ENCODE data around the gene TRPV3. TPM values are rescaled to one million over a fixed set of nuclear protein-coding genes. Genes with fewer than 3 reads are reported as not detected.

The TRPV3 gene
- total RNA-seq, 1 donor from 2014 or later = 0.26 TPM

DNA sequence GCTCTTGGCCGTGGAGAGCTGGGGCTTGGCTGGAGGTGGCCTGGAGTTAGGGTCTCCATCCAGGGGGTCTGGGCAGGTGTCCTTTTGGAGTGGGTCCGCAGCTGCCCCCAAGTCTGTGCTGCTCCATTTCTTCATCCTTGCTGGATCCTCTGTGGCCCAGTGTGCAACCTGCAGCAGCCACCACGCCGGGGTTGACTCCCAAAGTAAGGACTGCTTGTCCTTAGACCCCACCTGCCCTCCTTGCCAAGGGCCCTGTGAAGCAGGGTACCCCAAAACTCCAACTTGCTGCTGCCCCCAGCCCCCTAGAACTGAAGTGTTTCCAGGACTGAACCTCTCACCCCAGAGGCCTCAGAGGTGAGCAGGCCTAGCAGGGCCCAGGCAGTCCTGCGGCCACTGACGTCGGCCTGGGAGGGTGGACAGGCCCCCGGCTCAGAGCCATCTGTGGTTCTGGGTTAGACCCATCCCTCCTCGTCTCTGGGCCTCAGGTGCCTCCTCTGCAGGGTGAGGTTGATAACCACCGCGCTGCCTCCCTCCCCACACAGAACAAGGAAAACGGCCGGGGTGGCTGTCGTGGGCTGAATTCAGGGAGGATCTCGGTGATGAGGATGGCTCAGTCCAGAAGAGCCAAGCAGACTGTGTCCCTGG is 34.7 kb upstream of the TRPV3 start:
- Histone ChIP-seq H3K36me3 (peaks cover 19% of the 10 kb centered on the region), H3K27ac (no peak overlapping the region), H3K4me1 (no peaks in the 10 kb centered on the region), H3K9me3 (no peaks in the 10 kb centered on the region), H3K4me3 (no peak overlapping the region), H3K27me3 (no peaks in the 10 kb centered on the region)
- intact Hi-C loops (cut with DNase I) = no loop called here
- DNase-seq (no peak), ATAC-seq (no peak)
- TF ChIP-seq CTCF (IDR thresholded peaks at IDR 0.05) = no peak

DNA sequence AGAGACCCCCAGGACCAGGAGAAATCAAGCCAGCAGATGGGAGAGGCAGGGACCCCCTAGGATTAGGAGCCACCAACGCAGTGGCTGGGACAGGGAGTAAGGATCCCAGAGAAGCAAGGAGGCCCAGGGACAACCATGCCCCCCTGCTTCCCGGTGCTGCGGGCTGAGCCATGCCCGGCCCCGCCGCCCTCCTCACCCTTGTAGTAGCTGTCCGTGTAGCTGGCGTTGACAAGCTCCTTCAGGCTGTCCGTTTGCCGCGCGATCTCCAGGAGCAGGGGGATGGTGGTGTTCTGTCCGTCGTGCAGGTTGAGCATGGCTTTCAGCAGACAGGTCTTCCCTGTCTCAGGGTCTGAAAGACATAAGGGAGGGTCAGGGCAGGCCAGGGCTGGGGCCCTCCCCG is 33.2 kb upstream of the TRPV3 start:
- intact Hi-C loops (cut with DNase I) = no loop called here
- no peak for DNase-seq
- Histone ChIP-seq H3K36me3 (peaks cover 25% of the 10 kb centered on the region), H3K27me3 (no peaks in the 10 kb centered on the region), H3K4me1 (no peaks in the 10 kb centered on the region), H3K27ac (no peak overlapping the region), H3K9me3 (no peaks in the 10 kb centered on the region), H3K4me3 (no peak overlapping the region)
- no peak for TF ChIP-seq CTCF (IDR thresholded peaks at IDR 0.05)
- no peak for ATAC-seq

GRCh38 chr17:3590231-3590630 is 32.6 kb upstream of the TRPV3 start:
- H3K4me3 ChIP-seq = no peak overlapping the region
- H3K36me3 ChIP-seq = peaks cover 25% of the 10 kb centered on the region
- intact Hi-C loops (cut with DNase I) = no loop called here
- H3K4me1 ChIP-seq = no peaks in the 10 kb centered on the region
- DNase-seq (no peak), ATAC-seq (no peak)
- no peaks in the 10 kb centered on the region for H3K27me3 ChIP-seq
- no peak for TF ChIP-seq CTCF (IDR thresholded peaks at IDR 0.05)
- no peaks in the 10 kb centered on the region for H3K9me3 ChIP-seq
- H3K27ac ChIP-seq = no peak overlapping the region

DNA sequence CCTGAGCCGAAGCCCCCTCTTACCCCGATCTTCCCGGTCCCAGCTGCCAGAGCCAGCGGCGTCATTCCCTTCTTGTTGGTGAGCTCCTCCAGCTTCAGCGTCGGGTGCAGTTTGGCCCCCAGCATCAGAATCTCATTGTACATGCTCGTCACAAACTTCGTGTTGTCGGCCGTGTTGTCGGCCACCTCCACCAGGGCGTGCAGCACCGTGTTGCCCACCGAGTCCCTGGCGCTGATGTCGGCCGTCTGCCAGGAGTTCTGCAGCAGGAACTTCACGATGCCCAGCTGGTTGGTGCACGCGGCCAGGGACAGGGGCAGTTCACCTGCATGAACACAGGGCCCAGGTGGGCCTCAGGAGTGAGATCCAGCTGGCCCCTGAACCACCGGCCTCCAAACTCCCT is 32.2 kb upstream of the TRPV3 start:
- no peak for ATAC-seq
- H3K27ac ChIP-seq = no peak overlapping the region
- H3K36me3 ChIP-seq = peaks cover 25% of the 10 kb centered on the region
- no peak for TF ChIP-seq CTCF (IDR thresholded peaks at IDR 0.05)
- intact Hi-C loops (cut with DNase I) = no loop called here
- H3K4me3 ChIP-seq = no peak overlapping the region
- no peaks in the 10 kb centered on the region for H3K4me1 ChIP-seq
- DNase-seq = no peak
- H3K9me3 ChIP-seq = no peaks in the 10 kb centered on the region
- H3K27me3 ChIP-seq = no peaks in the 10 kb centered on the region

DNA sequence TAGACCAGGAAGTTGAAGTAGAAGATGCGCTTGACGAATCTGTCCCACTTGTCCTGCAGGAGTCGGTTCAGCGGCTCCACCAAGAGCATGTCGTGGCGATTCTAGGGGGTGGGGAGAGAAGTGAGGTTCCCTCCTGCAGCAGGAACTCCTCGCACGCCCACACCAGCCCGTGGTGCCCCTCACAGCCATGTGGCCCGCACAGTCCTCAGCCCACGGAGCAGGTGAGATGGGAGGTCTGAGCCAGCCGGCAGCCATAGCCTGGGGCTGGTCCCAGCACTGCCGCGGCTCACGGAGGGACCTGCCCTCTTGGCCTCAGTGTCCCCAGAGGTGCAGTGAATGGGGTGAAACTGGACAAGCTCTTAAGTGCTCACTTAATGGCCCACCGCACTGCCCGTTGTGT is 28.2 kb upstream of the TRPV3 start:
- no peaks in the 10 kb centered on the region for H3K9me3 ChIP-seq
- H3K4me3 ChIP-seq = no peak overlapping the region
- no peak for TF ChIP-seq CTCF (IDR thresholded peaks at IDR 0.05)
- H3K27ac ChIP-seq = no peak overlapping the region
- H3K36me3 ChIP-seq = peaks cover 25% of the 10 kb centered on the region
- no peaks in the 10 kb centered on the region for H3K27me3 ChIP-seq
- intact Hi-C loops (cut with DNase I) = no loop called here
- ATAC-seq (no peak), DNase-seq (no peak)
- H3K4me1 ChIP-seq = no peaks in the 10 kb centered on the region

GRCh38 chr17:3583456-3583855 is 25.8 kb upstream of the TRPV3 start:
- Histone ChIP-seq H3K4me1 (no peaks in the 10 kb centered on the region), H3K27me3 (no peaks in the 10 kb centered on the region), H3K36me3 (peaks cover 18% of the 10 kb centered on the region), H3K9me3 (no peaks in the 10 kb centered on the region), H3K27ac (no peak overlapping the region), H3K4me3 (no peak overlapping the region)
- TF ChIP-seq CTCF (IDR thresholded peaks at IDR 0.05) = no peak
- intact Hi-C loops (cut with DNase I) = no loop called here
- DNase-seq (no peak), ATAC-seq (no peak)

Data from upper lobe of right lung (tissue), 1 donor.